GM18861 (cell line): ENCODE measurements around the gene CAPN12.

ENCODE experiments used
- ATAC-seq: cut with Tn5 transposase; IDR thresholded peaks from one replicate; pipeline ENCODE4 v1.9.1; 2021; ENCODE audit not compliant: unreplicated experiment

The CAPN12 gene

GRCh38 chr19:38712161-38712748, 32.0 kb downstream of the CAPN12 start:
- ATAC-seq, result no peak

- ATAC-seq, result no peak
Observed at GRCh38 chr19:38711726-38712153, 32.5 kb downstream of the CAPN12 start.

GRCh38 chr19:38710928-38711725, 33.1 kb downstream of the CAPN12 start:
- ATAC-seq, result no peak

GRCh38 chr19:38710416-38710702, 33.9 kb downstream of the CAPN12 start:
- no peak for ATAC-seq

- ATAC-seq, result no peak
Observed at GRCh38 chr19:38709671-38710415, 34.4 kb downstream of the CAPN12 start.

GRCh38 chr19:38709119-38709518, 35.2 kb downstream of the CAPN12 start:
- no peak for ATAC-seq

- no peak for ATAC-seq
Observed at GRCh38 chr19:38708413-38709024, 35.8 kb downstream of the CAPN12 start.

GRCh38 chr19:38707512-38708114, 36.7 kb downstream of the CAPN12 start:
- no peak for ATAC-seq

GRCh38 chr19:38706792-38707511, 37.3 kb downstream of the CAPN12 start:
- no peak for ATAC-seq

- no peak for ATAC-seq
Observed at GRCh38 chr19:38705197-38706019, 38.9 kb downstream of the CAPN12 start.

GRCh38 chr19:38704488-38705026, 39.7 kb downstream of the CAPN12 start:
- no peak for ATAC-seq

- ATAC-seq, result no peak
Observed at GRCh38 chr19:38703509-38703908, 40.8 kb downstream of the CAPN12 start.

GRCh38 chr19:38702278-38702677, 42.0 kb downstream of the CAPN12 start:
- ATAC-seq, result no peak

GRCh38 chr19:38701455-38702063, 42.7 kb downstream of the CAPN12 start:
- no peak for ATAC-seq

- no peak for ATAC-seq
Observed at GRCh38 chr19:38700902-38701454, 43.3 kb downstream of the CAPN12 start.

GRCh38 chr19:38700350-38700901, 43.8 kb downstream of the CAPN12 start:
- ATAC-seq, result no peak

GRCh38 chr19:38699647-38700349, 44.5 kb downstream of the CAPN12 start:
- no peak for ATAC-seq

GRCh38 chr19:38699027-38699346, 45.3 kb downstream of the CAPN12 start:
- no peak for ATAC-seq
